Uterus (tissue), 4 donors: ENCODE results near the gene NAB2. TPM values are rescaled to one million over a fixed set of nuclear protein-coding genes. Genes with fewer than 3 reads are reported as not detected.

Experiments used
- DNase-seq, 2 donors: peaks; one replicate each; pipeline ENCODE4 v3.0.0-alpha.2; 2019 to 2020
- H3K27ac ChIP-seq, 2 donors: fragments of 200-600 bp; sonication (generic); 1 replicate in 1 of 2; 2 replicates in 1 of 2; pipeline ENCODE4 v1.5.1; 2016 to 2018
- H3K27me3 ChIP-seq, 2 donors: fragments of 200-600 bp; sonication (generic); one replicate each; pipeline ENCODE4 v1.5.1; 2018 to 2019; ENCODE audit warnings: control low read depth in 1 of 2
- H3K36me3 ChIP-seq, 2 donors: fragments of 200-600 bp; sonication (generic); one replicate each; pipeline ENCODE4 v1.5.1; 2019; ENCODE audit warnings: control low read depth in 1 of 2
- H3K4me1 ChIP-seq, 2 donors: fragments of 200-600 bp; sonication (generic); one replicate each; pipeline ENCODE4 v1.5.1; 2018 to 2019; ENCODE audit warnings: control low read depth in 1 of 2
- H3K4me3 ChIP-seq, 2 donors: fragments of 200-600 bp; sonication (generic); 1 replicate in 1 of 2; 2 replicates in 1 of 2; pipeline ENCODE4 v1.5.1; 2018 to 2019; ENCODE audit warnings: mild to moderate bottlenecking in 1 of 2
- H3K9me3 ChIP-seq, 2 donors: fragments of 200-600 bp; sonication (generic); one replicate each; pipeline ENCODE4 v1.5.1; 2019; ENCODE audit warnings: control low read depth in 1 of 2
- POLR2A ChIP-seq, 2 donors: fragments of 450-650 bp; IDR thresholded peaks; one replicate each; pipeline ENCODE4 v1.6.1; 2016; ENCODE audit warnings: antibody characterized with exemption in 2 of 2, mild to moderate bottlenecking in 1 of 2, moderate library complexity in 1 of 2
- intact Hi-C: fragments of 100-400 bp; cut with DNase I; formaldehyde crosslinking; loops from one replicate; pipeline ENCODE4 v1.15.1; 2023; ENCODE audit warnings: low total_unique reads
- total RNA-seq, 4 donors: library from RNA; depleted of rRNA in 3 of 4; stranded (reverse); fragments of >200 nt in 3 of 4; gene quantifications; one replicate each; pipeline versions ENCODE4 v1.1.0 to v1.2.4, GENCODE V29; 2014 to 2023
- TF ChIP-seq, protein P1 (sequence below), 4 experiments: fragments of 200-600 bp in 2 of 4; fragments of 450-650 bp in 2 of 4; sonication (generic) in 2 of 4; IDR thresholded peaks; one replicate each; pipeline ENCODE4 v1.5.1; 2016 to 2019; ENCODE audit warnings: antibody characterized with exemption in 4 of 4, mild to moderate bottlenecking in 2 of 4, moderate library complexity in 1 of 4
- donor health status: DM: yes; HTN: yes; CAD: no.

NAB2 gene
- 10 to 100 TPM in 3 of 4 donors, 1 to 10 TPM in 1; 9.1 to 85.8 (median 33.9) TPM for total RNA-seq

- no peaks in the 10 kb centered on the region for H3K9me3 ChIP-seq
Measured at GRCh38 chr12:57088354-57089270, at the start of gene NAB2. NAB2 (plus strand) TSS chr12:57089114; CDS start chr12:57089272, 158 bp downstream.

GRCh38 chr12:57040211-57040610, 48.7 kb upstream of the NAB2 start:
- Histone ChIP-seq H3K36me3 (no peaks in the 10 kb centered on the region), H3K4me1 (no peaks in the 10 kb centered on the region), H3K9me3 (no peaks in the 10 kb centered on the region), H3K27ac (no peak overlapping the region), H3K4me3 (no peak overlapping the region), H3K27me3 (no peaks in the 10 kb centered on the region)
- intact Hi-C loops = no loop called here
- TF ChIP-seq, protein P1, sequence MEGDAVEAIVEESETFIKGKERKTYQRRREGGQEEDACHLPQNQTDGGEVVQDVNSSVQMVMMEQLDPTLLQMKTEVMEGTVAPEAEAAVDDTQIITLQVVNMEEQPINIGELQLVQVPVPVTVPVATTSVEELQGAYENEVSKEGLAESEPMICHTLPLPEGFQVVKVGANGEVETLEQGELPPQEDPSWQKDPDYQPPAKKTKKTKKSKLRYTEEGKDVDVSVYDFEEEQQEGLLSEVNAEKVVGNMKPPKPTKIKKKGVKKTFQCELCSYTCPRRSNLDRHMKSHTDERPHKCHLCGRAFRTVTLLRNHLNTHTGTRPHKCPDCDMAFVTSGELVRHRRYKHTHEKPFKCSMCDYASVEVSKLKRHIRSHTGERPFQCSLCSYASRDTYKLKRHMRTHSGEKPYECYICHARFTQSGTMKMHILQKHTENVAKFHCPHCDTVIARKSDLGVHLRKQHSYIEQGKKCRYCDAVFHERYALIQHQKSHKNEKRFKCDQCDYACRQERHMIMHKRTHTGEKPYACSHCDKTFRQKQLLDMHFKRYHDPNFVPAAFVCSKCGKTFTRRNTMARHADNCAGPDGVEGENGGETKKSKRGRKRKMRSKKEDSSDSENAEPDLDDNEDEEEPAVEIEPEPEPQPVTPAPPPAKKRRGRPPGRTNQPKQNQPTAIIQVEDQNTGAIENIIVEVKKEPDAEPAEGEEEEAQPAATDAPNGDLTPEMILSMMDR (IDR thresholded peaks at IDR 0.05) = no peak
- TF ChIP-seq POLR2A (IDR thresholded peaks at IDR 0.05) = no peak
- no peak for DNase-seq

More at GRCh38 chr12:57088354-57089270, at the start of gene NAB2:
- H3K4me1 ChIP-seq = peaks cover 13 to 38% of the 10 kb centered on the region in 2 donors
- H3K4me3 ChIP-seq = peak within 1 kb of the TSS; percentile 73 to 89
- no peaks in the 10 kb centered on the region for H3K36me3 ChIP-seq
- intact Hi-C loops = no loop called here
- DNase-seq = peak; percentile 95 to 97
- TF ChIP-seq, protein P1 (IDR thresholded peaks at IDR 0.05) = no peak
- TF ChIP-seq POLR2A (IDR thresholded peaks at IDR 0.05) = peak; percentile 72 to 81
- peak within 1 kb of the TSS; percentile 96 to 99 for H3K27ac ChIP-seq
- no peaks in the 10 kb centered on the region for H3K27me3 ChIP-seq

DNA sequence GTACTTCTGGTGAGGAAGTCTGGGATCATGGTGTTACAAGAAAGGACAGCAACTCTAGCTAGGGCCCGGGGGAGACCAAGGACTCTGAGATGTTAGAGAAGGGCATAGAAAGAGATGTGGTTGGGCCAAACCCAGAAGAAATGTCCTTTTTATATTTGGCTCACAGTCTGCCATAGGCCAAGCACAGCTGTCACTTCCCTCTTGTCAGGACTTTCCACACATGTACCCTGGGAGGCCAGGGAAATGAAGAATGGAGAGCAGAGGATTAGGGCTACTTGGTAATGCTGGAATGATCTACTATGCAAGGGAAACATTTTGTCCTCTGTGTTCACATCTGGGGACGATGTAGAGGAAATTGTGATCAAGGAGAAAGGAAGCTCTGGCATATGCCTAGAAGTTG, 48.2 kb upstream of the NAB2 start:
- DNase-seq = no peak
- no peak for TF ChIP-seq POLR2A (IDR thresholded peaks at IDR 0.05)
- TF ChIP-seq, protein P1 (IDR thresholded peaks at IDR 0.05) = no peak
- no peaks in the 10 kb centered on the region for H3K4me1 ChIP-seq
- H3K27ac ChIP-seq = no peak overlapping the region
- H3K4me3 ChIP-seq = no peak overlapping the region
- H3K27me3 ChIP-seq = no peaks in the 10 kb centered on the region
- no peaks in the 10 kb centered on the region for H3K36me3 ChIP-seq
- no peaks in the 10 kb centered on the region for H3K9me3 ChIP-seq
- intact Hi-C loops = no loop called here

GRCh38 chr12:57042695-57043094, 46.2 kb upstream of the NAB2 start:
- Histone ChIP-seq H3K36me3 (no peaks in the 10 kb centered on the region), H3K9me3 (no peaks in the 10 kb centered on the region), H3K4me3 (no peak overlapping the region), H3K27me3 (no peaks in the 10 kb centered on the region), H3K4me1 (no peaks in the 10 kb centered on the region), H3K27ac (no peak overlapping the region)
- no peak for DNase-seq
- intact Hi-C loops = no loop called here
- no peak for TF ChIP-seq POLR2A (IDR thresholded peaks at IDR 0.05)
- TF ChIP-seq, protein P1 (IDR thresholded peaks at IDR 0.05) = no peak

DNA sequence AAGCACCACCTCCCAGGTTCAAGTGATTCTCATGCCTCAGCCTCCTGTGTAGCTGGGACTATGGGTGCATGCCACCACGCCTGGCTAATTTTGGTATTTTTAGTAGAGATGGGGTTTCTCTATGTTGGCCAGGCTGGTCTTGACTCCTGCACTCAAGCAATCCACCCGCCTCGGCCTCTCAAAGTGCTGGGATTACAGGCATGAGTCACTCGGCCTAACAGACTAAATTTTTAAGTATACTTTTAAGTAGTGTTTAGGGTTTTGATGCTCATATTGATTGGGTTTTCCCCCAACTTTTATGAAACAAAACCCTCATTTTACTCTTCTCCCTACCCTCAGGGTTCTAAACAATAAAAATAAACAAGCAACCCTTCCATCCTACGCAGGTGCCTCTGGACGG, 44.4 kb upstream of the NAB2 start:
- H3K27me3 ChIP-seq = no peaks in the 10 kb centered on the region
- no peak overlapping the region for H3K27ac ChIP-seq
- no peak for DNase-seq
- H3K4me1 ChIP-seq = no peaks in the 10 kb centered on the region
- H3K9me3 ChIP-seq = no peaks in the 10 kb centered on the region
- no peak overlapping the region for H3K4me3 ChIP-seq
- H3K36me3 ChIP-seq = no peaks in the 10 kb centered on the region
- intact Hi-C loops = no loop called here
- no peak for TF ChIP-seq POLR2A (IDR thresholded peaks at IDR 0.05)
- TF ChIP-seq, protein P1 (IDR thresholded peaks at IDR 0.05) = no peak
